ENCODE results near the gene LDHAL6A.

- TF ChIP-seq EZH2 (IDR thresholded peaks at IDR 0.05; ENCODE audit: insufficient read depth, low read length) = no peak
- TF ChIP-seq CTCF (IDR thresholded peaks at IDR 0.05; ENCODE audit: insufficient read depth, low read depth, low read length) = no peak
Measured at GRCh38 chr11:18501629-18502028, 46.0 kb downstream of the LDHAL6A start.
